ENCODE data around the gene TEKTIP1. TPM values are rescaled to one million over a fixed set of nuclear protein-coding genes. Genes with fewer than 3 reads are reported as not detected.

The TEKTIP1 gene
- total and polyA plus RNA-seq, 9 of the 15 experiments (the other 6 are each of a cell fraction or from before 2014, with no cell fraction given) = 0.66 TPM; not detected in 8

- intact Hi-C loops (cut with micrococcal nuclease) = no loop called here
Measured at GRCh38 chr19:3501780-3502179, 37.2 kb upstream of the TEKTIP1 start.

GRCh38 chr19:3503036-3503572 lies 35.9 kb upstream of the TEKTIP1 start:
- intact Hi-C loops (cut with micrococcal nuclease) = no loop called here
- no peak for TF ChIP-seq RB1 (IDR thresholded peaks at IDR 0.05; ENCODE audit: low read depth)
- TF ChIP-seq LARP7 (IDR thresholded peaks at IDR 0.05) = no peak
- TF ChIP-seq STAT5B (CRISPR knock-in tag; IDR thresholded peaks at IDR 0.05) = no peak
- no peak for TF ChIP-seq ZNF232 (CRISPR knock-in tag; IDR thresholded peaks at IDR 0.05)
- TF ChIP-seq PRDM10 (IDR thresholded peaks at IDR 0.05; ENCODE audit: partially characterized antibody) = no peak
- TF ChIP-seq ATF3 (IDR thresholded peaks at IDR 0.05) = no peak; the same call in 1 of the 2 replicates
- TF ChIP-seq ATF3 (CRISPR knock-in tag; conservative IDR thresholded peaks at IDR 0.05) = no peak
- no peak for TF ChIP-seq MLX (CRISPR knock-in tag; conservative IDR thresholded peaks at IDR 0.05)
- no peak for TF ChIP-seq KHSRP (IDR thresholded peaks at IDR 0.05)

More at GRCh38 chr19:3501780-3502179, 37.2 kb upstream of the TEKTIP1 start:
- Histone ChIP-seq H3K36me3 (ENCODE audit: control insufficient read depth, insufficient read depth, low read length) (peaks cover 18% of the 10 kb centered on the region), H3K9me1 (ENCODE audit: control insufficient read depth, insufficient read depth, low read length) (no peaks in the 10 kb centered on the region), H3K79me2 (ENCODE audit: control insufficient read depth, insufficient read depth, low read length) (peaks cover 46% of the 10 kb centered on the region), H3K27me3 (ENCODE audit: control insufficient read depth in 2 of 2, insufficient read depth in 2 of 2, low read length in 2 of 2) (no peaks in the 10 kb centered on the region), H3K9ac (ENCODE audit: insufficient read depth in 1 of 2, low read depth in 2 of 2, low read length in 2 of 2) (no peak overlapping the region), H4K20me1 (replicated peaks; ENCODE audit: control insufficient read depth, insufficient read depth, low read length) (no peaks in the 10 kb centered on the region), H3K27ac (ENCODE audit: extremely low read depth, low read depth, low read length) (no peak overlapping the region), H3K4me2 (ENCODE audit: insufficient read depth, low read length) (no peak overlapping the region), H2AFZ (ENCODE audit: low read depth, low read length) (no peak overlapping the region), H3K9me3 (replicated peaks; ENCODE audit: control insufficient read depth, insufficient read depth, low read depth, low read length) (no peaks in the 10 kb centered on the region), H3K4me3 (no peak overlapping the region), H3K4me1 (replicated peaks in 1 of 2; ENCODE audit: control insufficient read depth in 2 of 2, insufficient read depth in 2 of 2, low read length in 2 of 2) (peaks cover 18 to 38% of the 10 kb centered on the region in 2 experiments; a peak in 4 of 5 replicates)
- WGBS (ENCODE audit: insufficient coverage, low coverage, missing lambda C conversion rate) = 79% methylated on average over 3 of the region's 3 CpGs
- no TSS peak for BruUV-seq (replicated peaks)
- peak; percentile 71 for TF ChIP-seq ZNF121 (CRISPR knock-in tag; conservative IDR thresholded peaks at IDR 0.05)
- no peak for TF ChIP-seq ZNF785 (CRISPR knock-in tag; IDR thresholded peaks at IDR 0.05)
- in situ Hi-C loops (cut with MboI) = no loop called here
- ATAC-seq = no peak
- FAIRE-seq = no peak
- ChIA-PET POLR2A (interaction anchor here (1.3 to 1.9 kb wide), 2 partner anchors 12 to 16 kb away, joined by 4 to 9 read pairs; no protein-coding TSS in a partner anchor), CTCF (ENCODE audit: low intra/inter-chr PET ratio) (no interaction called here)
- DNase-seq (ENCODE audit: extremely low read depth in 1 of 4, low spot score in 3 of 4) = no peak

More at GRCh38 chr19:3503036-3503572, 35.9 kb upstream of the TEKTIP1 start:
- peaks cover 2% of the 10 kb centered on the region for H3K9me1 ChIP-seq (ENCODE audit: control insufficient read depth, insufficient read depth, low read length)
- H4K20me1 ChIP-seq (replicated peaks; ENCODE audit: control insufficient read depth, insufficient read depth, low read length) = peaks cover 7% of the 10 kb centered on the region; the same call in 1 of the 2 replicates
- 13% methylated on average over 13 of the region's 13 CpGs for WGBS (ENCODE audit: insufficient coverage, low coverage, missing lambda C conversion rate)
- peaks cover 46% of the 10 kb centered on the region for H3K79me2 ChIP-seq (ENCODE audit: control insufficient read depth, insufficient read depth, low read length)
- H3K9ac ChIP-seq (ENCODE audit: insufficient read depth in 1 of 2, low read depth in 2 of 2, low read length in 2 of 2) = peak overlapping the region in 1 of 2 experiments; percentile 78; a peak in 2 of 4 replicates
- no peaks in the 10 kb centered on the region for H3K9me3 ChIP-seq (replicated peaks; ENCODE audit: control insufficient read depth, insufficient read depth, low read depth, low read length)
- peaks cover 6% of the 10 kb centered on the region; the same call in 2 of the 3 replicates for H3K36me3 ChIP-seq (ENCODE audit: control insufficient read depth, insufficient read depth, low read length)
- H3K27ac ChIP-seq (ENCODE audit: extremely low read depth, low read depth, low read length) = peak overlapping the region; percentile 53; the same call in 2 of the 3 replicates
- peak; percentile 35 for FAIRE-seq
- peak overlapping the region; percentile 80 for H2AFZ ChIP-seq (ENCODE audit: low read depth, low read length)
- no TSS peak for BruUV-seq (replicated peaks)
- no peaks in the 10 kb centered on the region for H3K27me3 ChIP-seq (ENCODE audit: control insufficient read depth in 2 of 2, insufficient read depth in 2 of 2, low read length in 2 of 2)
- H3K4me1 ChIP-seq (replicated peaks in 1 of 2; ENCODE audit: control insufficient read depth in 2 of 2, insufficient read depth in 2 of 2, low read length in 2 of 2) = peaks cover 18 to 51% of the 10 kb centered on the region in 2 experiments; a peak in 4 of 5 replicates
- CTCF ChIA-PET (ENCODE audit: low intra/inter-chr PET ratio) = no interaction called here
- peak in 2 of 4 experiments; percentile 56 to 82 for DNase-seq (ENCODE audit: extremely low read depth in 1 of 4, low spot score in 3 of 4)
- peak overlapping the region; percentile 56 for H3K4me2 ChIP-seq (ENCODE audit: insufficient read depth, low read length)
- H3K4me3 ChIP-seq = no peak overlapping the region
- no peak for ATAC-seq
- in situ Hi-C loops (cut with MboI) = no loop called here
- POLR2A ChIA-PET = interaction anchor here (0.9 to 1.3 kb wide), 4 partner anchors 10 to 24 kb away, joined by 3 to 5 read pairs (median 4); no protein-coding TSS in a partner anchor

All from K562 (cell line).